Measurements from ENCODE around the gene AGMAT.

DNA sequence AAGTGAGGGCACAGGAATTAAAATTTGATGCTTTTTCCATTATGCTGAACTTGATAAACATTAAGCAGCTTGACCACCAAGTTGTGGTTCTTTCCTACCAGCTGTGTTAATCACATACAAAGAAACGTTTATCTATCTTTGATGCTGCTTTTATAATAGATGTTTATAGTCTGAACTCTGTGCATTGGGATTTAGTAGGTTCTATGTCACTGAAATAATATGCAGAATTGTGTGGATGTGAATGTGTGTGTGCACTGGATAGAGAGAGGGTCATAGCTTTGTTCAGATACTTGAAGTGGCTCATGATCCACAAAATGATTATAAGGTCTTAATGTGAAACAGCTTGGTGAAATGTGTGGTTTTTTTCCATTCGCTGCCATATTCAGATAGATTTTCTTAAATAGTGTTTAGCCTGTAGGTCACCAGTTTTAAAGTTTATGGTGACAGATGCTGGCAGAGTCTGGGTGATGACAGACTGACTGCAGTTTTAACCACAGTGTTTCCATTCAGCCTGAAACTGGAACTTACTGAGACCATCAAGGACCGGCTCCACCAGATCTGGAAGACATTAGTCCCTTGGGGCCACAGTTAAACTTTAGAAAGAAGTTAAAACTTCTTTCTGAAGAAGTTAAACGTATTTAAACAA lies 42.6 kb upstream of the AGMAT start:
- TF ChIP-seq CTCF (IDR thresholded peaks at IDR 0.05), result no peak
- no peak for TF ChIP-seq POLR2A (IDR thresholded peaks at IDR 0.05)

Measured in tibial nerve (tissue), 3 donors.